H1 (cell line): ENCODE measurements around the gene WRAP53. TPM values are rescaled to one million over a fixed set of nuclear protein-coding genes. Genes with fewer than 3 reads are reported as not detected.
A peak's percentile ranks its signal among the peaks of the same experiment; 100 is the strongest.

Source experiments
- CHD2 ChIP-seq: IDR thresholded peaks from 2 replicates; pipeline ENCODE4 v1.6.1; 2012; ENCODE audit warnings: low read length, improper control_type of control experiment
- CREB1 ChIP-seq: IDR thresholded peaks from 2 replicates; pipeline ENCODE4 v1.6.1; 2012; ENCODE audit warnings: inconsistent platforms
- CTBP2 ChIP-seq: IDR thresholded peaks from 2 replicates; pipeline ENCODE4 v1.7.0; 2011; ENCODE audit warnings: borderline replicate concordance, mild to moderate bottlenecking, moderate library complexity, mixed read lengths, low read length; ENCODE audit not compliant: insufficient read depth, insufficient read length
- EGR1 ChIP-seq: IDR thresholded peaks from 2 replicates; pipeline ENCODE4 v1.6.1; 2011; ENCODE audit warnings: low read depth, low read length, borderline replicate concordance
- EZH2 ChIP-seq: fragments of 200-600 bp; sonication (generic); IDR thresholded peaks from 2 replicates; pipeline ENCODE4 v1.7.1; 2012; ENCODE audit warnings: low read depth, mild to moderate bottlenecking, moderate library complexity, low read length, inconsistent platforms; ENCODE audit not compliant: severe bottlenecking
- JUN ChIP-seq: IDR thresholded peaks from 2 replicates; pipeline ENCODE4 v1.6.1; 2011; ENCODE audit warnings: low read depth, mild to moderate bottlenecking, improper control_type of control experiment, low read length
- KDM4A ChIP-seq: IDR thresholded peaks from one replicate; pipeline ENCODE4 v1.7.1; 2012; ENCODE audit warnings: low read depth, mild to moderate bottlenecking, moderate library complexity, low read length, inconsistent platforms; ENCODE audit not compliant: severe bottlenecking
- RNF2 ChIP-seq: fragments of 200-900, 300-1000 bp; sonication (generic); IDR thresholded peaks from 2 replicates; pipeline ENCODE4 v1.7.1; 2016; ENCODE audit warnings: borderline replicate concordance, low read depth, mild to moderate bottlenecking, antibody characterized with exemption, low read length; ENCODE audit not compliant: poor library complexity, severe bottlenecking; ENCODE audit errors: missing control alignments
- SAP30 ChIP-seq: fragments of 300-600 bp; sonication (generic); IDR thresholded peaks from 2 replicates; pipeline ENCODE4 v1.7.1; 2012; ENCODE audit warnings: low read length, moderate library complexity, mild to moderate bottlenecking, inconsistent platforms; ENCODE audit not compliant: insufficient read depth, insufficient replicate concordance
- SIN3A ChIP-seq, 2 experiments: IDR thresholded peaks in 1 of 2; conservative IDR thresholded peaks in 1 of 2; 2 replicates each; pipeline ENCODE4 v1.6.1; 2011 to 2012; ENCODE audit warnings: low read length in 2 of 2, improper control_type of control experiment in 1 of 2, low read depth in 1 of 2, mild to moderate bottlenecking in 1 of 2
- SP1 ChIP-seq: IDR thresholded peaks from 2 replicates; pipeline ENCODE4 v1.6.1; 2011; ENCODE audit warnings: low read depth, low read length
- SP2 ChIP-seq: IDR thresholded peaks from 2 replicates; pipeline ENCODE4 v1.6.1; 2012; ENCODE audit warnings: mild to moderate bottlenecking, low read length, inconsistent platforms
- SRF ChIP-seq: IDR thresholded peaks from 2 replicates; pipeline ENCODE4 v1.6.1; 2011; ENCODE audit warnings: mild to moderate bottlenecking, low read depth, low read length, moderate library complexity
- SUZ12 ChIP-seq: fragments of 200-600 bp; sonication (generic); IDR thresholded peaks from 2 replicates; pipeline ENCODE4 v1.6.1; 2012; ENCODE audit warnings: mild to moderate bottlenecking, inconsistent platforms, low read length, moderate library complexity, mixed read lengths
- TAF1 ChIP-seq: IDR thresholded peaks from 2 replicates; pipeline ENCODE4 v1.6.1; 2011; ENCODE audit warnings: mild to moderate bottlenecking, low read depth, low read length
- TAF7 ChIP-seq: optimal IDR thresholded peaks from 2 replicates; pipeline ENCODE3; 2011; ENCODE audit warnings: low read depth, mild to moderate bottlenecking, inconsistent platforms, low read length, moderate library complexity, borderline replicate concordance
- TBP ChIP-seq: IDR thresholded peaks from 2 replicates; pipeline ENCODE4 v1.6.1; 2011; ENCODE audit warnings: low read depth, low read length, improper control_type of control experiment
- TEAD4 ChIP-seq: IDR thresholded peaks from 2 replicates; pipeline ENCODE4 v1.6.1; 2012; ENCODE audit warnings: low read depth, low read length, inconsistent platforms, mixed read lengths
- polyA plus RNA-seq, 7 experiments: library from polyadenylated mRNA; depleted of rRNA in 3 of 7; stranded (reverse) in 5 of 7; unstranded in 2 of 7; fragments of >200 nt in 5 of 7; fragments of 200-250 nt in 2 of 7; gene quantifications; 1 replicate in 5 of 7; 2 replicates in 1 of 7; 4 replicates in 1 of 7; pipeline versions ENCODE4 v1.2.1 to v1.2.3, GENCODE V29; 2011 to 2013; ENCODE audit warnings: missing spikeins in 2 of 7, mixed read lengths in 2 of 7
- total RNA-seq: library from RNA; stranded (reverse); fragmentation: NEBNext Ultra II Directional; extraction: Animal tissue kit (Norgen Biotek cat#: 25700); gene quantifications from 2 replicates; pipeline ENCODE4 v1.2.1, GENCODE V29; 2021
- TF ChIP-seq, protein P1 (sequence below): IDR thresholded peaks from 2 replicates; pipeline ENCODE4 v1.6.1; 2012; ENCODE audit warnings: inconsistent platforms
- TF ChIP-seq, protein P2 (sequence below): IDR thresholded peaks from 2 replicates; pipeline ENCODE4 v1.6.1; 2012; ENCODE audit warnings: low read length, inconsistent platforms

The WRAP53 gene
- total and polyA plus RNA-seq, 2 of the 8 experiments (the other 6 are each of a cell fraction or from before 2014, with no cell fraction given): 29.2 to 30.1 TPM

DNA sequence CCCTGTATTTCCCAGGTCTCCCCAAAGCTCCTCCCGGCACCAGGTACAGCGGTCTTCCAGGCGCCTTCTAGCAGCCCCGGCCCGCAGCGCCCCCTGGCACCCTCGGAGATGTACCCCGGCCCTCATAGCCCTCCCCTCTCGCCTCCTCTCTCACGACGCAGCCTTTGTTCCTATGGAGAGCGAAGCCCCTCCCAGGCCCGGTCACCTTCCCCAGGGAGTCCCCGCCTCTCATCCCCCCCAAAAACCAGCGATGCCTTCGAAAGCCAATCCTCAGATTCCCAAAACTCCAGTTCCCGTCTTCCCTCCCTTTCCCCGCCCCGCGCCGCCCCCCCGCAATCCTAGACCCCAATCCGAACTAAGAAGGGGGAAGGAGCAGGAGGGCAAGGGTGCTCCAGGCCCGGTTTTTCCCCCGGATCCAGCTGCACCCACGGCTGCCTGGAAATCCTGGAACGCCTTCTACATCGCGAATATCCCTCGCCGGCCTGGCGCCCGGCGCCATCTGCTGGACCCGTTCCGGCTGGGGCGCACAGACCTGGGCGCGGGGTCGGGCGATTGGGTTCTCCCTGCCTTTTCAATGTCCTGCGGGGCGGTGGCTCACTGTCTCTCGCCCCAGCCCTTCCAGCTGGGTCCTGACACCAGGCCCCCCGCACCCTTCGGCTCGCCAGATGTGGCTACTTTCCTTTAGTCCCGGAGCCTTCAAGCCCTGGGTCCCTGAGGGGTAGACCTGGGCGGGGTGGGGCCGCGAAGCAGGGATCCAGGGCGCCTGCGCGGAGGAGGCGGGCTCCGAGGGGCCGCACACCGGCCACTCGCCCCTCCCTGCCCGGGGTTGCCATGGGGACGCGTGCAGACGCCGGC lies 28.9 kb downstream of the WRAP53 start, which contains the start of gene DNAH2 (continued):
- TF ChIP-seq SP1 (peak; percentile 100), TBP (no peak), SUZ12 (peak; percentile 43; the same call in 1 of the 2 replicates), EZH2 (no peak), CREB1 (peak; percentile 68; the same call in 1 of the 2 replicates), SAP30 (no peak), EGR1 (peak; percentile 67; the same call in 1 of the 2 replicates), TAF7 (peak; percentile 54), TEAD4 (peak; percentile 74), SIN3A (conservative IDR thresholded peaks at IDR 0.05 in 1 of 2, IDR thresholded peaks at IDR 0.05 in 1 of 2; ENCODE audit: low read depth in 1 of 2, low read length in 2 of 2) (peak in 1 of 2 experiments; percentile 89; a peak in 2 of 4 replicates), RNF2 (no peak), SRF (no peak), KDM4A (peak; percentile 94), CHD2 (peak; percentile 18; the same call in 1 of the 2 replicates), SP2 (no peak), TAF1 (0 out of 2 replicates have a peak, but pooled peaks have one; percentile 28), JUN (no peak), CTBP2 (no peak)
- TF ChIP-seq, protein P1, sequence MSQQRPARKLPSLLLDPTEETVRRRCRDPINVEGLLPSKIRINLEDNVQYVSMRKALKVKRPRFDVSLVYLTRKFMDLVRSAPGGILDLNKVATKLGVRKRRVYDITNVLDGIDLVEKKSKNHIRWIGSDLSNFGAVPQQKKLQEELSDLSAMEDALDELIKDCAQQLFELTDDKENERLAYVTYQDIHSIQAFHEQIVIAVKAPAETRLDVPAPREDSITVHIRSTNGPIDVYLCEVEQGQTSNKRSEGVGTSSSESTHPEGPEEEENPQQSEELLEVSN: peak; percentile 84
- TF ChIP-seq, protein P2, sequence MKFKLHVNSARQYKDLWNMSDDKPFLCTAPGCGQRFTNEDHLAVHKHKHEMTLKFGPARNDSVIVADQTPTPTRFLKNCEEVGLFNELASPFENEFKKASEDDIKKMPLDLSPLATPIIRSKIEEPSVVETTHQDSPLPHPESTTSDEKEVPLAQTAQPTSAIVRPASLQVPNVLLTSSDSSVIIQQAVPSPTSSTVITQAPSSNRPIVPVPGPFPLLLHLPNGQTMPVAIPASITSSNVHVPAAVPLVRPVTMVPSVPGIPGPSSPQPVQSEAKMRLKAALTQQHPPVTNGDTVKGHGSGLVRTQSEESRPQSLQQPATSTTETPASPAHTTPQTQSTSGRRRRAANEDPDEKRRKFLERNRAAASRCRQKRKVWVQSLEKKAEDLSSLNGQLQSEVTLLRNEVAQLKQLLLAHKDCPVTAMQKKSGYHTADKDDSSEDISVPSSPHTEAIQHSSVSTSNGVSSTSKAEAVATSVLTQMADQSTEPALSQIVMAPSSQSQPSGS: peak; percentile 90; the same call in 1 of the 2 replicates
